DOHH2 (cell line): ENCODE measurements around the gene CRMP1.

Experiments
- H3F3A ChIP-seq: fragments of 200-600 bp; sonication (generic), shearing (Covaris generic); 2 replicates; pipeline ENCODE4 v1.6.0; 2016; ENCODE audit warnings: antibody characterized with exemption, mild to moderate bottlenecking; ENCODE audit not compliant: control insufficient read depth, insufficient read depth
- H3K27ac ChIP-seq: fragments of 200-600 bp; sonication (generic); 2 replicates; pipeline ENCODE4 v1.5.1; 2014; ENCODE audit warnings: low read depth, mild to moderate bottlenecking, low read length, moderate library complexity
- H3K27me3 ChIP-seq: fragments of 200-600 bp; sonication (generic); 2 replicates; pipeline ENCODE4 v1.6.1; 2014; ENCODE audit warnings: mild to moderate bottlenecking, low read length, mixed read lengths; ENCODE audit not compliant: control insufficient read depth
- H3K36me3 ChIP-seq: fragments of 200-600 bp; sonication (generic); 2 replicates; pipeline ENCODE4 v1.6.1; 2014; ENCODE audit warnings: mild to moderate bottlenecking, low read length, moderate library complexity, mixed read lengths; ENCODE audit not compliant: control insufficient read depth
- H3K4me1 ChIP-seq: fragments of 200-600 bp; sonication (generic); 2 replicates; pipeline ENCODE4 v1.6.1; 2014; ENCODE audit warnings: mild to moderate bottlenecking, low read length, mixed read lengths; ENCODE audit not compliant: control insufficient read depth
- H3K4me2 ChIP-seq: fragments of 200-600 bp; sonication (generic); 2 replicates; pipeline ENCODE4 v1.6.0; 2014; ENCODE audit warnings: mild to moderate bottlenecking, low read length, moderate library complexity
- H3K4me3 ChIP-seq: fragments of 200-600 bp; sonication (generic); 2 replicates; pipeline ENCODE4 v1.5.1; 2014; ENCODE audit warnings: mild to moderate bottlenecking, low read length, mixed read lengths
- H3K79me2 ChIP-seq: fragments of 200-600 bp; sonication (generic); 2 replicates; pipeline ENCODE4 v1.6.1; 2014; ENCODE audit warnings: mild to moderate bottlenecking, low read length, mixed read lengths; ENCODE audit not compliant: control insufficient read depth
- H3K9me2 ChIP-seq: fragments of 200-600 bp; sonication (generic); replicated peaks from 2 replicates; pipeline ENCODE4 v1.6.1; 2014; ENCODE audit warnings: mild to moderate bottlenecking, low read length, mixed read lengths; ENCODE audit not compliant: control insufficient read depth
- H3K9me3 ChIP-seq: fragments of 200-600 bp; sonication (generic); 2 replicates; pipeline ENCODE4 v1.6.1; 2014; ENCODE audit warnings: antibody characterized with exemption, low read length, mixed read lengths; ENCODE audit not compliant: control insufficient read depth, insufficient read depth
- H4K20me1 ChIP-seq: fragments of 200-600 bp; sonication (generic); 2 replicates; pipeline ENCODE4 v1.6.0; 2014; ENCODE audit warnings: low read depth, mild to moderate bottlenecking, antibody characterized with exemption, low read length, moderate library complexity; ENCODE audit not compliant: control insufficient read depth, insufficient read depth
- EZH2phosphoT487 ChIP-seq: fragments of 200-600 bp; sonication (generic); IDR thresholded peaks from 2 replicates; pipeline ENCODE4 v1.6.1; 2017; ENCODE audit warnings: borderline replicate concordance, mild to moderate bottlenecking, antibody characterized with exemption, low read length, moderate library complexity, mixed read lengths
- TF ChIP-seq, protein P1 (sequence below): fragments of 200-600 bp; sonication (generic); IDR thresholded peaks from one replicate; pipeline ENCODE4 v1.5.1; 2014; ENCODE audit warnings: antibody characterized with exemption, mild to moderate bottlenecking, low read depth, low read length; ENCODE audit not compliant: poor library complexity, severe bottlenecking

The CRMP1 gene

DNA sequence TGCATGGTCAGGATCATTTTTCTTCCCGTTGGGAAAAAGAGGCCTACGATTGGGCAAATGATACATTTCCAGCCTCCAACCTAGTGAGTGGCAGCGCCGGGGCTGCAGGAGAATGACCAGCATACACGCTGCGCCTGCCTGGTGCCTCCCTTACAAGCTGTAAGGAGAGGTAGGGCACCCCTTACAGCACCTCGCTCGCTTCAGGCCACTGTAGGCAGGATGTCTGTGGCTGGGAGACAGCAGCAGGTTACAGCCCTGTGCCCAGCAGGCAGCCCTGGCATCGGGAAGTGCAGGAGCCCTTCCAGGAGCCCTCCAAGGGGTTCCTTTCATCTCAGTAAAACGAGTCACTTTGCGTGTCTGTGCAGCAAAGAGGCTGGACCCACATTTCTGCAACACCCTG, 93.5 kb downstream of the CRMP1 start:
- TF ChIP-seq EZH2phosphoT487: no peak
- TF ChIP-seq, protein P1, sequence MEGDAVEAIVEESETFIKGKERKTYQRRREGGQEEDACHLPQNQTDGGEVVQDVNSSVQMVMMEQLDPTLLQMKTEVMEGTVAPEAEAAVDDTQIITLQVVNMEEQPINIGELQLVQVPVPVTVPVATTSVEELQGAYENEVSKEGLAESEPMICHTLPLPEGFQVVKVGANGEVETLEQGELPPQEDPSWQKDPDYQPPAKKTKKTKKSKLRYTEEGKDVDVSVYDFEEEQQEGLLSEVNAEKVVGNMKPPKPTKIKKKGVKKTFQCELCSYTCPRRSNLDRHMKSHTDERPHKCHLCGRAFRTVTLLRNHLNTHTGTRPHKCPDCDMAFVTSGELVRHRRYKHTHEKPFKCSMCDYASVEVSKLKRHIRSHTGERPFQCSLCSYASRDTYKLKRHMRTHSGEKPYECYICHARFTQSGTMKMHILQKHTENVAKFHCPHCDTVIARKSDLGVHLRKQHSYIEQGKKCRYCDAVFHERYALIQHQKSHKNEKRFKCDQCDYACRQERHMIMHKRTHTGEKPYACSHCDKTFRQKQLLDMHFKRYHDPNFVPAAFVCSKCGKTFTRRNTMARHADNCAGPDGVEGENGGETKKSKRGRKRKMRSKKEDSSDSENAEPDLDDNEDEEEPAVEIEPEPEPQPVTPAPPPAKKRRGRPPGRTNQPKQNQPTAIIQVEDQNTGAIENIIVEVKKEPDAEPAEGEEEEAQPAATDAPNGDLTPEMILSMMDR: no peak
- H3K79me2 ChIP-seq: no peaks in the 10 kb centered on the region
- H4K20me1 ChIP-seq: no peaks in the 10 kb centered on the region
- no peaks in the 10 kb centered on the region for H3F3A ChIP-seq
- no peaks in the 10 kb centered on the region for H3K4me1 ChIP-seq
- H3K4me3 ChIP-seq: no peak overlapping the region
- no peak overlapping the region for H3K4me2 ChIP-seq
- H3K9me2 ChIP-seq: no peaks in the 10 kb centered on the region
- H3K27me3 ChIP-seq: no peaks in the 10 kb centered on the region
- H3K36me3 ChIP-seq: no peaks in the 10 kb centered on the region
- H3K9me3 ChIP-seq: no peaks in the 10 kb centered on the region; the same call in 1 of the 2 replicates
- no peak overlapping the region for H3K27ac ChIP-seq

DNA sequence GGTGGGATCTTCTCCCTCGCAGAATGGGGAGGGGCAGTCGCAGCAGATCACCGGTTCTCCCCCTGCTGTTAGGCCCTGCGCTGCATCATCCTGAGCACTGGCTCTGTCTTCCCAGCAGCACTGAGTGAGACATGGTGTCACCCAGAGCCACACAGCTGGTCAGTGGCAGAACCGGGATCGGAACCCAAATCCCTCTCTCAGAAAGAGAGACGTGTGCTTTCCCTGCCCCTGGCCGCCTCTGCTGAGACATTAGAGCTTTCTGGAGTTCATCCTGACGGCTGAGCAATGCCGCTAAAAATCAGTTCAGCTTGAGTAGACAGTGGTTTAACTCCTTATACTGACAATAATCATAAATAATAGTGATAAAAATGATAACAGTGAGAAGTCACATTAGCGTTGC, 93.9 kb downstream of the CRMP1 start:
- H3K4me2 ChIP-seq: no peak overlapping the region
- TF ChIP-seq, protein P1: no peak
- no peak for TF ChIP-seq EZH2phosphoT487

DNA sequence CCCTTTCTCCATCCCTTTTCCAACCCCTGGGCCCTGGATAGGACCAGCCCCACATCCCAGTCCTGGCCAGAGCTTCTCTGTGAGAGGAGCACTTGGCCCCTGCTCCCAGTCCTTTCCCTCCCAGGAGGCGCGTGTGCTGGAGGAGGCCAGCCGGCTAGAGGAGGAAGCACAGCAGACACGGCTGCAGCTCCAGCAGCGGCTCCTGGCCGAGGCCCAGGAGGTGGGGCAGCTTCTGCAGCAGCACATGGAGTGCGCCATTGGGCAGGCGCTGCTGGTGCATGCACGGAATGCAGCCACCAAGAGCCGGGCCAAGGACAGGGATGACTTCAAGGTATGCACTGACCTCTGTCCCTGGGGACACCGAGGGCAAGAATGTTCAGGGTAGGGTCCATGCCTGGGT, 94.4 kb downstream of the CRMP1 start:
- no peaks in the 10 kb centered on the region for H3K79me2 ChIP-seq
- no peaks in the 10 kb centered on the region for H4K20me1 ChIP-seq
- no peak overlapping the region for H3K4me2 ChIP-seq
- H3K9me2 ChIP-seq: no peaks in the 10 kb centered on the region
- no peak for TF ChIP-seq EZH2phosphoT487
- TF ChIP-seq, protein P1: no peak
- no peaks in the 10 kb centered on the region; the same call in 1 of the 2 replicates for H3K9me3 ChIP-seq
- H3K27me3 ChIP-seq: no peaks in the 10 kb centered on the region
- H3K36me3 ChIP-seq: no peaks in the 10 kb centered on the region
- no peak overlapping the region for H3K4me3 ChIP-seq
- no peak overlapping the region for H3K27ac ChIP-seq
- H3F3A ChIP-seq: no peaks in the 10 kb centered on the region
- no peaks in the 10 kb centered on the region for H3K4me1 ChIP-seq

More for the DNA sequence above, 93.9 kb downstream of the CRMP1 start:
- Histone ChIP-seq H3K79me2 (no peaks in the 10 kb centered on the region), H3F3A (no peaks in the 10 kb centered on the region), H3K9me2 (no peaks in the 10 kb centered on the region), H3K27ac (no peak overlapping the region), H3K36me3 (no peaks in the 10 kb centered on the region), H3K27me3 (no peaks in the 10 kb centered on the region), H3K4me3 (no peak overlapping the region), H3K4me1 (no peaks in the 10 kb centered on the region), H3K9me3 (no peaks in the 10 kb centered on the region; the same call in 1 of the 2 replicates), H4K20me1 (no peaks in the 10 kb centered on the region)
